ENCODE measurements around the gene STAB1.

DNA sequence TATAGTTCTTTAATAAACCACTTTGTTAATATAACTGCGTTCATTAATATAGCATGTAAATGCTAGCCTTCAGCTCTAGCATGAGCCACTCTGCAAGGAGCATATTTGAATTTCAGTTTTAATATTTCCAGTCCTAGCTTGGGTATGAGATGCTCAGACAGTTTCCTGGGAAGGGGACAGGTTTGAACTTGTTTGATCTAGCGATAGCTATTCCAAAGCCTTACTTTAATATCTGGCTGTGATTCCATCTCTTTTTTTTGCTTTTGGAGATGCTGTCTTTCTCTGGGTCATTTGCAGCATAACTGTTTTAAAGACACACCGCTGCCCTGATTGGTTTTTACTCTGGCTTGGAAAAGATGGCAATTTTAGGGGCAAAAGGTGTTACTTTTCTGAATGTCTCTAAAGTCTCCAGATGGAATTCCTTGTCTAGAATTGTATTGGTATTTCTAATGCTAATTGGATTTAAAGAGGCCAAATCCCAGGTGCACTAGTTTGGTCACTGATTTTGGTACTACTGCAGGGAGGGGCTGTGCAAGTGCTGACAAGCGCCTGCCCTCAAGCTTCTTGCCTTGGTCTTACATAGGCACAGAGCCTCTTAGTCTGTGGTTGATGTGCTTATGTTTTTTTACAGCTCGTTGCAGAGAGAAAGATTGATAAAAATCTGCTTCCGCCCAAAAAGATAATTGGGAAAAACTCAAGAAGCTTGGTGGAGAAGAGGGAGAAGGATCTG, 36.9 kb upstream of the STAB1 start:
- TF ChIP-seq KDM1A (IDR thresholded peaks at IDR 0.05; ENCODE audit: borderline replicate concordance, low read length) (no peak), POLR2A (IDR thresholded peaks at IDR 0.05; ENCODE audit: control extremely low read depth in 1 of 2, low read depth in 2 of 2, low read length in 2 of 2) (no peak), TAF1 (IDR thresholded peaks at IDR 0.05; ENCODE audit: low read depth, low read length) (no peak), CTCF (IDR thresholded peaks at IDR 0.05; ENCODE audit: control extremely low read depth in 1 of 3, insufficient read depth in 1 of 3, low read depth in 1 of 3, low read length in 3 of 3) (no peak), TCF12 (IDR thresholded peaks at IDR 0.05; ENCODE audit: low read depth, low read length) (no peak), JUN (IDR thresholded peaks at IDR 0.05; ENCODE audit: low read depth, low read length) (no peak), SRF (IDR thresholded peaks at IDR 0.05; ENCODE audit: low read depth, low read length) (no peak), GTF2F1 (IDR thresholded peaks at IDR 0.05; ENCODE audit: borderline replicate concordance, low read depth, low read length) (no peak), RXRA (IDR thresholded peaks at IDR 0.05; ENCODE audit: insufficient read depth, low read depth, low read length) (no peak), SAP30 (IDR thresholded peaks at IDR 0.05; ENCODE audit: insufficient read depth, insufficient replicate concordance, low read length) (no peak), EP300 (IDR thresholded peaks at IDR 0.05; ENCODE audit: borderline replicate concordance in 1 of 2, low read depth in 2 of 2, low read length in 2 of 2) (no peak), USF2 (IDR thresholded peaks at IDR 0.05; ENCODE audit: low read length) (no peak), KDM4A (IDR thresholded peaks at IDR 0.05; ENCODE audit: low read depth, low read length, severe bottlenecking) (no peak), CEBPB (IDR thresholded peaks at IDR 0.05; ENCODE audit: low read depth, low read length) (no peak)
